ENCODE results near the gene RFPL2.

- TF ChIP-seq CTCF (conservative IDR thresholded peaks at IDR 0.05) (no peak), EZH2 (IDR thresholded peaks at IDR 0.05; ENCODE audit: low read depth) (no peak)
These were observed 39.2 kb downstream of the RFPL2 start for GRCh38 chr22:32165681-32166080.

Data from PC-9 (cell line).